Endothelial cell of hepatic sinusoid (primary cell): ENCODE data around the gene SYMPK.

Experiments used
- in situ Hi-C: cut with HindIII; loops from 2 replicates; pipeline ENCODE4 v1.10.0; 2017; ENCODE audit warnings: low sequenced_read_pairs

The SYMPK gene

DNA sequence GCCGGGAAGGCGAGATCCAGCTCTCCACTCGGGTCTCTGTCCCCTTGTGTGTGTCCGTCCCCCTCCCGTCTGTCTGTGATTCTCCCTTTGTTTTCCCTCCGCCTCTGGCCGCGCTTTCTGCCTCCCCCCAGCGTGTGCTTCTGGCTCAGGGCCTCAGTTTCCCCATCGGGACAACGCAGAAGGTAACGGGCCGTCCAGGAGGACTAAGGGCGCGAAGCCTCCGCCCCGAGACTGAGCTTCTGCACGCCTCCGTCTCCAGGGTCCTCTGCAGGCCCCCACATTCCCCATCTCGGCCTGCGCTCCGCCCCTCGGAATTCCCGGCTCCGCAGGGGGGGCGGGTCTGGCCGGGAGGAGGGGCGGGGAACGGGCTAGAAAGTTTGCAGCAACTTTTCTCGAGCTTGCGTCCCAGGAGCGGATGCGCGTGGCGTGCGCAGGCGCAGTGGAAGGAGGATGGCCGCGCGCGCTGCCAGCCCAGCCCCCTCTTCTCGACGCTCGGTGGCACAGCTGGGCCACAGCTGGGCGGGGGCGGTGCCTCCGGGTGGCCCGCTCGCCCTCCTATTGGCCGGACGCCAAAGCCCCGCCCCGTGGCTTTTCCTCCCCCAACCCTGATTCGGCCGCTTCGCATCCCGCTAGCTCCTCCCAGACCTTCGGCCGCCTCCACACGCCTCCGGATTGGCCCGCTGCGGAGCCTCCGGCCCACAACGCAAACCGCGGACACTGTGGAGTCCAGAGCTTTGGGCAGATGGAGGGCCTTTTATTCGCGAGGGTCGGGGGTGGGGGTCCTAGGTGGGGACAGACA, 93.8 kb downstream of the SYMPK start, which contains the start of gene SIX5:
SIX5 (minus strand) TSS at position 269 of the 799 bp plus-strand sequence. CDS start 408 bp downstream, outside the sequence.
- in situ Hi-C loops, result no loop called here

DNA sequence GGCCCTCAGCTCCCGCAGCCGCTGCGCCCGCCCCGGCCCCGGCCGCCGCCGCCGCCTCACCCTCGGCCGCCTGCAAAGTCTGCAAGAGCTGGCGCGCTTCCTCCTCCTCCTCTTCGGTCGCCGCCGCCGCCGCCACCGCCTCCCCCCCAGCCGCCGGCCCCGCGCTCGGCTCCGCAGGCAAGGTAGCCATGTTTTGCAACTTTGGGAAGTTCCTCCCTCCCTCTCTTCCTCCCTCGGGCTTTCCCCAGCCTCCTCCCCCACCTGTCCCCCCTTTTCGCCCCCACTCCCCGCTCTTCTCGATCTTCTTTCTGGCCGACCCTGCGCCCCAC, 94.3 kb downstream of the SYMPK start:
- in situ Hi-C loops, result no loop called here

DNA sequence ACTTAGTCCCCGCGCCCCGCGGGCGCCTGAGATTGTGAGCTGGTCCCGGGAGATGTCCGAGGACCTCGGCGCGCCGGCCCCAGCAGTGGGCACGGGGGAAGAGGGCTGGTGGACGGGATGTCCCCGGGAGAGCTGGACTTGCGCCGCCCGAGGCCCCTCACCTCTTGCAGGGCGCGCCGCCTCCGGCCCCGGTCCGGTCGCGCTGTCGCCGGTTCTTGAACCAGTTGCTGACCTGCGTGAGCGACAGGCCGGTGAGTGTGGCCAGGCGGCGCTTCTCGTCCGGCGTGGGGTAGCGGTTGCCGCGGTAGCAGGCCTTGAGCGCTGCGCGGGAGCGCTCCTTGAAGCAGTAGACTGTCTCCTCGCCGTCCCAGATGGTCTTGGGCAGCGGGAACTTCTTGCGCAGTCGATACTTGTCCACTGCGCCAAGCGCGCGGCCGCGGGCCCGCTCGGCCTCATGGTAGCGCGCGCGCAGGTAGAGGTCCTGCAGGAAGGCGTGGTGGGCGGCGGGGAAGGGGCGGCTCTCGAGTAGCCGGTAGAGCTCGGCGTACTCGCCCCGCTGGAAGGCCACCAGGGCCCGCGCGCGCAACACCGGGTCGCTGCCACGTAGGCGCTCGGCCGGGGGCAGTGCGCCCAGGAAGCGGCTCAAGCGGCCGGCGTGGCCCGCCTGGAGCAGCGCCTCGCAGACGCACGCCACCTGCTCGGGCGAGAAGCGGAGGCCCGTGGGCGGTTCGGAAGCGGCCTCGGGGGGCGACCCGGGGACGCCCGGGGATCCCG, 94.9 kb downstream of the SYMPK start:
- in situ Hi-C loops, result no loop called here

DNA sequence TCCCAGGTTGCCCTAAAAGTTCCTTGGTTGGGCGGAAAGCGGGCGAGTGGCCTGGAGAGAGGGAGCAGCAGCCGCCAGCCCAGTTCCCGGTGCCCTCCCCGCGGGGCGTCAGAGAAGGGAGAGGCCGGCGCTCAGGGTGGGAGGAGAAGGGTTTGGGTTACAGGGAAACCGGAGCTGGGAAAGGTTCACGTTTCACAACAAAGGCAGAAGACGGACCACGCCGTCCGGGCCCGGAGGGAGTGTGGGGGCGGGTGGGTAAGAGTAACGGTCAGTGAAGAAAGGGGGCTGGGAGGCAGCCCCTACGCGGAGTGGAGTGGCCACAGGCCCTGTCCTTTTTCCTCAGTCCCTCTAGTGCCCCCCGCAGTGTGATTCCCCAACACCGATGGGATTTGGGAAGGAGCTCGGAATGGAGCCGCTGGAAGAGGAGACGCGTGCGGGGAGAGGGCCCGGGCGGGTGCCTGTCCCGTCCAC, 95.5 kb downstream of the SYMPK start:
- in situ Hi-C loops, result no loop called here

DNA sequence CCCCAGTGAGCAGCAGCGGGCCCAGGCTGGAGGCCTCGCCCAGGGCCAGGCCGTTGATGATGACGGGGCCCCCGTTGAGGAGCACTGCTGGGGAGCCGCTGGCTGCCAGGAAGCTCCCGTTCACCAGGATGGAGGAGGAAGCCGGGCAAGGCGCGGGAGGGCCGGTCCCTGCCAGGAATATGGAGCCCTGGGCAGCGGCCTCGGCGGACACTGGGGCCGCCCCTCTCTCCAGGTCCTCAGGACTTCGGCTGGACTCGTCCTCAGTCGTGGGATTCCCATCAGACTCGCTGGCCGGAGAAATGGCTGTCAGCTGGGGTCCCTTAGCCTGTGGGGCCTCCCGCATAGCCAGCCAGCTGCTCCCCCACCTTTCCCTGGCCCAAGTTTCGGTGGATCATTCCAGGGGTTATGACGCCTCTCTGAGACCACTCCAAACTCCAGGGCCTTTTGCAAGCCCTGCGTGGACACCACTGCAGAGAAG, 96.0 kb downstream of the SYMPK start:
- in situ Hi-C loops, result no loop called here

DNA sequence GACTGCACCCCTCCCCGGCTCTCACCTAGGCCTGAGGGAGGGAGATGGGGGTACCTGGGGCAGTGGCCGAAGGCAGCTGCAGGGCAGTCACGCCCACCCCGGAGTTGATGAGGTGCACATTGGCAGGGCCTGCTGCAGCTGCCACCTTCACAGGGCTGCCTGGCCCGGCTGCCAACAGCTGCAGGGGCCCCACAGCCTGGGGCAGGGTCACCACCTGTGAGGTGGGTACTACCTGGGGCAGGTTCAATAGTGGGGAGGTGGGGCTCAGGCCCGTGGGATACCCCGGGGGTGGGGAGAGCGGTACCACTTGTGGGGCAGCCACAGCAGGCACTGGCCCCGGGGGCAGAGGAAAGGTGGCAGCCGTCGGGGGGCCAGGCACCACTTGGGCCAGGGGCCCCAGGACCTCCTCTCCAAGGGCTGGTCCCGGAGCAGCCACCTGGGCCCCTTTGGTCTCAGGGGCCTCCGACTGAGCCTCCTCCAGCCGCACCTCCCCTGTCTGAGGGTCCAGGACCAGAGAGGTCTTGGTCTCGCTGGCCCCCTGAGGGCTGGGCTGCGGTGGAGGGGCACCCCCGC, 96.6 kb downstream of the SYMPK start:
- in situ Hi-C loops, result no loop called here

DNA sequence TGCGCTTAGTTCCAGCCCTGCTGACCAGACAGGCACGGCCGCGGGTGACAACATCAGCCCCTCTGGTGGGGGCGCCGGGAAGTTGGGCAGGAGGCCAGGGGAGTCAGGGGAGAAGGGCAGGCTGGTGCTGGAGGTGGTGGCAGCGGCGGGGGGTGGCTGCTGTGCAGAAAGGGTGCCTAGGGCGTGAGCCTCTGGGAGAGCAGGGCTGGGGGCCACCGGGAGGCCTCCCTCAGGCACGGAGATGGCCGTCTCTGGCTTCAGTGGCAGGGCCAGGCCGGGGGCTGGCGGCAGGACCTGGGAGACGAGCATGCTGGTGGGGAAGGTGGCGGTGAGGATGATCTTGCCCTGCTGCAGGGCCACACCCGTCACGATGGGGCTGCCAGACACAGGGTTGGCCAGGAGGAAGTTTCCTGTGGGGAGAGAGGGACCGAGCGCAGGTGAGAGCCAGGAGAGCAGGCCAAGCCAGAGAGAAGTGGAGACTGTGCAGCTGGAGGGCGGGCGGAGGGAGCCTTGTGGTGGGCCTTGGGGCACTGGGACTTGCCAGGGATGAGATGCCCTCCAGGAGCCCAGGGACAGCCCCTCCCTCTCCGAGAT, 97.1 kb downstream of the SYMPK start:
- in situ Hi-C loops, result no loop called here
